Measurements from ENCODE around the gene HCAR3.
"Not testable (repeated sequence)": the region's sequence is repeated elsewhere in the genome, so short reads cannot be mapped to it uniquely, and the experiment has no call there.

The HCAR3 gene

GRCh38 chr12:122721057-122721545 lies 4.5 kb upstream of the HCAR3 start:
- no peak for DNase-seq

GRCh38 chr12:122715211-122715610 lies 1.4 kb downstream of the HCAR3 start:
- not testable (repeated sequence) for DNase-seq

GRCh38 chr12:122713491-122714188 lies 3.0 kb downstream of the HCAR3 start:
- DNase-seq = not testable (repeated sequence)

GRCh38 chr12:122711266-122711665 lies 5.3 kb downstream of the HCAR3 start:
- peak; percentile 26 for DNase-seq

GRCh38 chr12:122710341-122710740 lies 6.3 kb downstream of the HCAR3 start:
- not testable (repeated sequence) for DNase-seq

- DNase-seq = not testable (repeated sequence)
Measured at GRCh38 chr12:122709287-122709686, 7.3 kb downstream of the HCAR3 start.

- not testable (repeated sequence) for DNase-seq
Measured at GRCh38 chr12:122703841-122704240, 12.8 kb downstream of the HCAR3 start.

- DNase-seq = peak; percentile 60
Measured at GRCh38 chr12:122702890-122703611, 13.6 kb downstream of the HCAR3 start, which contains the start of gene HCAR2. HCAR2 (minus strand) TSS chr12:122703357; CDS start chr12:122703283, 74 bp downstream.

- not testable (repeated sequence) for DNase-seq
Measured at GRCh38 chr12:122701481-122701880, 15.1 kb downstream of the HCAR3 start.

- DNase-seq = not testable (repeated sequence)
Measured at GRCh38 chr12:122700038-122700710, 16.4 kb downstream of the HCAR3 start.

GRCh38 chr12:122696922-122697321 lies 19.7 kb downstream of the HCAR3 start:
- DNase-seq = not testable (repeated sequence)

- no peak for DNase-seq
Measured at GRCh38 chr12:122691566-122691965, 25.0 kb downstream of the HCAR3 start.

GRCh38 chr12:122688291-122688690 lies 28.3 kb downstream of the HCAR3 start:
- DNase-seq = no peak

- no peak for DNase-seq
Measured at GRCh38 chr12:122687086-122687485, 29.5 kb downstream of the HCAR3 start.

GRCh38 chr12:122686538-122686937 lies 30.1 kb downstream of the HCAR3 start:
- no peak for DNase-seq

- DNase-seq = no peak
Measured at GRCh38 chr12:122684297-122684813, 32.3 kb downstream of the HCAR3 start.

- peak; percentile 33 for DNase-seq
Measured at GRCh38 chr12:122681814-122682213, 34.8 kb downstream of the HCAR3 start.

GRCh38 chr12:122680989-122681388 lies 35.6 kb downstream of the HCAR3 start:
- not testable (repeated sequence) for DNase-seq

- DNase-seq = not testable (repeated sequence)
Measured at GRCh38 chr12:122676781-122677180, 39.8 kb downstream of the HCAR3 start.

GRCh38 chr12:122676015-122676414 lies 40.6 kb downstream of the HCAR3 start:
- DNase-seq = not testable (repeated sequence)

GRCh38 chr12:122672515-122672914 lies 44.1 kb downstream of the HCAR3 start:
- DNase-seq = no peak

GRCh38 chr12:122669397-122670070 lies 47.1 kb downstream of the HCAR3 start:
- no peak for DNase-seq

Data from CD4-positive, alpha-beta T cell treated with Interferon gamma for 1 hour (primary cell).